CD4-positive, alpha-beta T cell (primary cell): Measurements from ENCODE around the gene MTG2. TPM values are rescaled to one million over a fixed set of nuclear protein-coding genes. Genes with fewer than 3 reads are reported as not detected.

ENCODE experiments used
- ATAC-seq: fragments of 200-7000 bp; cut with Tn5 transposase; one replicate; pipeline ENCODE4 v1.10.0; 2022; ENCODE audit warnings: mild to moderate bottlenecking; ENCODE audit not compliant: poor library complexity
- CTCF ChIA-PET: fragments of 350-600 bp; sonication (Branson Sonifier 250); formaldehyde crosslinking; loops from one replicate; lab custom pipeline; 2021; ENCODE audit warnings: antibody characterized with exemption, inconsistent platforms; lab: Charles Lee
- POLR2A ChIA-PET: fragments of 350-600 bp; sonication (Branson Sonifier 250); formaldehyde crosslinking; loops from one replicate; lab custom pipeline; 2021; ENCODE audit warnings: antibody characterized with exemption, inconsistent platforms; lab: Charles Lee
- DNase-seq, 14 experiments: peaks; one replicate each; pipeline ENCODE4 v3.0.0-alpha.2; 2013 to 2020; ENCODE audit warnings: mixed read lengths in 2 of 14
- H3K27ac ChIP-seq, 2 donors: one replicate each; pipeline versions ENCODE4 v1.5.1 to v1.7.0; 2013; ENCODE audit warnings: low read length in 2 of 2, low read depth in 1 of 2, mild to moderate bottlenecking in 1 of 2
- H3K27me3 ChIP-seq, 2 experiments: 1 replicate in 1 of 2; 2 replicates in 1 of 2; pipeline versions ENCODE4 v1.6.1 to v1.7.0; 2013; ENCODE audit warnings: low read length in 2 of 2, control low read depth in 1 of 2, mild to moderate bottlenecking in 1 of 2, moderate library complexity in 1 of 2; ENCODE audit not compliant: insufficient read depth in 2 of 2, control insufficient read depth in 1 of 2
- H3K36me3 ChIP-seq: one replicate; pipeline ENCODE4 v1.6.1; 2013; ENCODE audit warnings: low read length, control low read depth; ENCODE audit not compliant: insufficient read depth
- H3K4me1 ChIP-seq: one replicate; pipeline ENCODE4 v1.6.1; 2013; ENCODE audit warnings: low read length, control low read depth; ENCODE audit not compliant: insufficient read depth
- H3K4me3 ChIP-seq: one replicate; pipeline ENCODE4 v1.5.1; 2013; ENCODE audit warnings: mild to moderate bottlenecking, low read length, moderate library complexity
- H3K9me3 ChIP-seq, 2 experiments: 1 replicate in 1 of 2; 2 replicates in 1 of 2; pipeline versions ENCODE4 v1.6.1 to v1.7.0; 2013; ENCODE audit warnings: low read length in 2 of 2, mild to moderate bottlenecking in 2 of 2, control low read depth in 1 of 2, moderate library complexity in 1 of 2; ENCODE audit not compliant: control insufficient read depth in 1 of 2, insufficient read depth in 1 of 2
- H3K27ac Mint-ChIP-seq: one replicate; pipeline ENCODE4 v1.8.0; 2020; ENCODE audit warnings: mixed read lengths
- H3K27me3 Mint-ChIP-seq: one replicate; pipeline ENCODE4 v1.8.0; 2021; ENCODE audit warnings: mixed read lengths
- H3K36me3 Mint-ChIP-seq: one replicate; pipeline ENCODE4 v1.8.0; 2021; ENCODE audit warnings: low read depth, mixed read lengths
- H3K4me1 Mint-ChIP-seq: one replicate; pipeline ENCODE4 v1.8.0; 2021; ENCODE audit warnings: low read depth, mixed read lengths
- H3K4me3 Mint-ChIP-seq: one replicate; pipeline ENCODE4 v1.8.0; 2020; ENCODE audit warnings: mild to moderate bottlenecking, mixed read lengths
- H3K9me3 Mint-ChIP-seq: one replicate; pipeline ENCODE4 v1.8.0; 2020; ENCODE audit warnings: mixed read lengths
- intact Hi-C, 2 experiments: fragments of 100-400 bp; cut with DNase I in 1 of 2; cut with micrococcal nuclease in 1 of 2; formaldehyde crosslinking; loops; one replicate each; pipeline versions ENCODE4 v1.15.1 to v1.9.0; 2023 to 2025; cut with DNase I, micrococcal nuclease
- total RNA-seq, 174 experiments: library from RNA in 2 of 174; stranded (reverse) in 2 of 174; gene quantifications; one replicate each; pipeline ENCODE4 v1.2.3 and lab custom pipeline; 2021 to 2026
- TF ChIP-seq, protein P1 (sequence below): fragments of 200-600 bp; IDR thresholded peaks from one replicate; pipeline ENCODE4 v1.8.0; 2022; ENCODE audit warnings: antibody characterized with exemption, mild to moderate bottlenecking

MTG2 gene
- total RNA-seq, 2 experiments from 2014 or later: 9.5 to 9.9 TPM

DNA sequence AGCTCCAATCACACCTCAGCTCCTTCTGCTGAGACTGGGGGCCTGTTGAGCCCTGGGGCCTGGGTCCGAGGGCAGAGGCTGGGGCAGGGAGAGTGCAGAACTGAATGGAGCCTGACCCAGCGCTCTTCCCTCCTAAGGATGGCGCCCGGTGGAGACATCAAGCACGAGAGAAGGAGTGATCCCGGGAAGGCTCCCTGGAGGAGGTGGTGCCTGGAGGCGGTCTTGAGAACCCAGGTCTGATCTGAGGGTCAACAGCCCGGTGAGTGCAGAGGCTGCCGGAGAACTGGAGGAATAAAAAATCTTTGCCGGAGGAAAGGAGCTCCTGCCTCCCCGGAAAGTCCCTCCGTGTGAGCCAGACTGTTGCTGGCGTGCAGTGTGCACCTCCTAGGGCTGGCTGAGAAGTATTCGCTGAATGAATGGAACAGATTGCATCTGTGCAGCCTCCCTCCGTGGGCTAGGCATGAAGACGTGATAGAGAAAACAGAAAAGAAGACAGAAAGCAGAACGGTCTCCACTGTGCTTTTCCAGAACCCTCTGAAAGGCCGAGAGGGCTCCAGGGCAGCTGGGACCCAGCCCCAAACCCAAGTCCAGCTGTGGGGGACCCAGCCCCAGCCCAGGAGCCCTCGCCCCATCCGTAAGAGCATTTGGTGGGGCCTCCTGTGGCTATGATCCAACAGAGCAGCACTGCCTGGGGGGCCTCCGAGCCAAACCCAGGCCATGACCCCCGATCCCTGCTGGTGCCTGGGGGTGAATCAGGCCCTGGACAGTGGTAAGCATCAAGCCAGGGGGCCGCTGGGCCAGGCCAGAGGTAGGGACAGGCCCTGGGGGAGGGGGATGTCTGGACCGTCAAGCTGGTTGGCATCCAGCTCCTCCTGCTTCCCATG, 44.1 kb downstream of the MTG2 start:
- Histone ChIP-seq H3K9me3 (peaks cover 0 to 30% of the 10 kb centered on the region in 2 experiments), H3K4me3 (no peak overlapping the region), H3K27me3 (peaks cover 17 to 20% of the 10 kb centered on the region in 2 experiments), H3K4me1 (no peaks in the 10 kb centered on the region), H3K36me3 (no peaks in the 10 kb centered on the region), H3K27ac (no peak overlapping the region)
- intact Hi-C loops: no loop called here
- H3K27me3 Mint-ChIP-seq: peaks cover 33% of the 10 kb centered on the region
- ChIA-PET CTCF (no interaction called here), POLR2A (no interaction called here)
- no peaks in the 10 kb centered on the region for H3K9me3 Mint-ChIP-seq
- no peak overlapping the region for H3K4me3 Mint-ChIP-seq
- H3K4me1 Mint-ChIP-seq: no peaks in the 10 kb centered on the region
- H3K36me3 Mint-ChIP-seq: no peaks in the 10 kb centered on the region
- no peak for DNase-seq
- TF ChIP-seq, protein P1, sequence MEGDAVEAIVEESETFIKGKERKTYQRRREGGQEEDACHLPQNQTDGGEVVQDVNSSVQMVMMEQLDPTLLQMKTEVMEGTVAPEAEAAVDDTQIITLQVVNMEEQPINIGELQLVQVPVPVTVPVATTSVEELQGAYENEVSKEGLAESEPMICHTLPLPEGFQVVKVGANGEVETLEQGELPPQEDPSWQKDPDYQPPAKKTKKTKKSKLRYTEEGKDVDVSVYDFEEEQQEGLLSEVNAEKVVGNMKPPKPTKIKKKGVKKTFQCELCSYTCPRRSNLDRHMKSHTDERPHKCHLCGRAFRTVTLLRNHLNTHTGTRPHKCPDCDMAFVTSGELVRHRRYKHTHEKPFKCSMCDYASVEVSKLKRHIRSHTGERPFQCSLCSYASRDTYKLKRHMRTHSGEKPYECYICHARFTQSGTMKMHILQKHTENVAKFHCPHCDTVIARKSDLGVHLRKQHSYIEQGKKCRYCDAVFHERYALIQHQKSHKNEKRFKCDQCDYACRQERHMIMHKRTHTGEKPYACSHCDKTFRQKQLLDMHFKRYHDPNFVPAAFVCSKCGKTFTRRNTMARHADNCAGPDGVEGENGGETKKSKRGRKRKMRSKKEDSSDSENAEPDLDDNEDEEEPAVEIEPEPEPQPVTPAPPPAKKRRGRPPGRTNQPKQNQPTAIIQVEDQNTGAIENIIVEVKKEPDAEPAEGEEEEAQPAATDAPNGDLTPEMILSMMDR: no peak
- H3K27ac Mint-ChIP-seq: no peak overlapping the region
- ATAC-seq: no peak

DNA sequence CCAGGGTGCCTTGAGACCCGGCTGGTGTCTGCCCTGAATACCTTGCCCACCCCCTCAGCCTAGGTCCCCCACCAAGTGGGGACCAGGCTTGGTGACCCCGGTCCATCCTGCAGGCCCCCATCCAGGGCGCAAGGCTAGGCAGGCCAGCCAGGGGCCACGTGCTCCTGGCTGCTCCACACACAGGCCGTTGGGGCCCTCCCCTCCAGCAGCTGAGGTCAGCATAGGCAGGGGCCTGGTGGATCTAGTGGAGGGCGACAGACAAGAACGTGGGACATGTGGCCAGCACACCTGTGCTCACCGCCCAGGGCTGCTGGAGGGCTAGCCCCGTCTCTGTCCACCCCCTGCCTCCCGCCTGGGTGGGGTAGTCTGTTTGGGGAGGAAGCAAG, 44.8 kb downstream of the MTG2 start:
- no peak overlapping the region for H3K27ac ChIP-seq
- Mint-ChIP-seq H3K36me3 (no peaks in the 10 kb centered on the region), H3K27me3 (peaks cover 28% of the 10 kb centered on the region), H3K9me3 (no peaks in the 10 kb centered on the region), H3K27ac (no peak overlapping the region), H3K4me3 (no peak overlapping the region), H3K4me1 (no peaks in the 10 kb centered on the region)
- peaks cover 0 to 32% of the 10 kb centered on the region in 2 experiments for H3K9me3 ChIP-seq
- ATAC-seq (no peak), DNase-seq (no peak)
- ChIA-PET POLR2A (no interaction called here), CTCF (no interaction called here)
- intact Hi-C loops: no loop called here
- H3K4me1 ChIP-seq: no peaks in the 10 kb centered on the region
- H3K4me3 ChIP-seq: no peak overlapping the region
- no peaks in the 10 kb centered on the region for H3K36me3 ChIP-seq
- H3K27me3 ChIP-seq: peaks cover 11 to 13% of the 10 kb centered on the region in 2 experiments
- TF ChIP-seq, protein P1: no peak

GRCh38 chr20:62227977-62228958, 45.4 kb downstream of the MTG2 start:
- Histone ChIP-seq H3K4me1 (no peaks in the 10 kb centered on the region), H3K36me3 (no peaks in the 10 kb centered on the region), H3K27me3 (peaks cover 4 to 7% of the 10 kb centered on the region in 2 experiments), H3K4me3 (no peak overlapping the region), H3K27ac (no peak overlapping the region), H3K9me3 (peaks cover 0 to 27% of the 10 kb centered on the region in 2 experiments)
- intact Hi-C loops: no loop called here
- ChIA-PET POLR2A (no interaction called here), CTCF (no interaction called here)
- H3K27ac Mint-ChIP-seq: no peak overlapping the region
- no peak for ATAC-seq
- H3K36me3 Mint-ChIP-seq: no peaks in the 10 kb centered on the region
- H3K4me1 Mint-ChIP-seq: no peaks in the 10 kb centered on the region
- peaks cover 22% of the 10 kb centered on the region for H3K27me3 Mint-ChIP-seq
- no peak overlapping the region for H3K4me3 Mint-ChIP-seq
- TF ChIP-seq, protein P1: no peak
- DNase-seq: no peak
- no peaks in the 10 kb centered on the region for H3K9me3 Mint-ChIP-seq
